Large intestine (tissue), 12 donors: ENCODE measurements around the gene OR8I2. TPM values are rescaled to one million over a fixed set of nuclear protein-coding genes. Genes with fewer than 3 reads are reported as not detected.
"Not testable (repeated sequence)": the region's sequence is repeated elsewhere in the genome, so short reads cannot be mapped to it uniquely, and the experiment has no call there.

ENCODE experiments used
- DNase-seq, 2 donors: peaks; one replicate each; pipeline versions ENCODE4 v3.0.0 to v3.0.0-alpha.2; 2013
- H3K27ac ChIP-seq: one replicate; pipeline ENCODE4 v1.5.1; 2013; ENCODE audit warnings: low read length
- H3K27me3 ChIP-seq: 2 replicates; pipeline ENCODE4 v1.6.1; 2013; ENCODE audit warnings: low read length; ENCODE audit not compliant: control insufficient read depth, insufficient read depth
- H3K36me3 ChIP-seq: 2 replicates; pipeline ENCODE4 v1.6.1; 2013; ENCODE audit warnings: low read length; ENCODE audit not compliant: control insufficient read depth, insufficient read depth
- H3K4me1 ChIP-seq: one replicate; pipeline ENCODE4 v1.6.1; 2013; ENCODE audit warnings: low read length; ENCODE audit not compliant: control insufficient read depth, insufficient read depth
- H3K4me3 ChIP-seq: one replicate; pipeline ENCODE4 v1.5.1; 2013; ENCODE audit warnings: low read length
- H3K9me3 ChIP-seq: one replicate; pipeline ENCODE4 v1.6.1; 2013; ENCODE audit warnings: mild to moderate bottlenecking, low read depth, low read length, moderate library complexity; ENCODE audit not compliant: control insufficient read depth
- WGBS: methylation state at CpG from one replicate; pipeline ENCODE4 v1.1.5; 2013; ENCODE audit warnings: low lambda C conversion rate; ENCODE audit not compliant: insufficient coverage; 5-methylcytosine and 5-hydroxymethylcytosine counted together
- long read RNA-seq, 11 donors: transcript quantifications; one replicate each; lab custom pipeline, GENCODE V29; 2026
- polyA plus RNA-seq: library from polyadenylated mRNA; unstranded; fragments of 120-200 nt; gene quantifications from one replicate; pipeline ENCODE4 v1.2.1, GENCODE V29; 2013

Gene OR8I2
- not detected for polyA plus RNA-seq
- long read RNA-seq, donor 1 = 0 reads
- long read RNA-seq, donor 2 = 0 reads
- long read RNA-seq, donor 3 = 0 reads
- long read RNA-seq, donor 4 = 0 reads
- long read RNA-seq, donor 5 = 0 reads
- long read RNA-seq, donor 6 = 0 reads
- long read RNA-seq, donor 7 = 0 reads
- long read RNA-seq, donor 8 = 0 reads
- long read RNA-seq, donor 9 = 0 reads
- long read RNA-seq, donor 10 = 0 reads
- long read RNA-seq, donor 11 = 0 reads

DNA sequence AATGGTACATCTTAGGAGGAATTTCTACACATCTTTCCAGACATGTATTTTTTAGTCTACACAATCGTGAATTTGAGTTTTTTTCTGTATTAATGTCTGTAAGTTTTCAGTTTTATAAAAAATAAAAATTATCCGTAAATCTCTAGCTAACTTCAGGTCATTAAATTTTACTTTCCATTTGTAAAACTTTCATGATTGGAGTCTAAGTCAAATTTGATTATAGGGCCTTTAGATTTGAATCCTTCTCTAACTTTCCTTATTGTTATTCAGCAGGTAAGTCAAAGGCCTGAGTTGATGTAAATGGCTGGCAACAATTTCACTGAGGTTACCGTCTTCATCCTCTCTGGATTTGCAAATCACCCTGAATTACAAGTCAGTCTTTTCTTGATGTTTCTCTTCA, at the start of gene OR8I2:
Gene OR8I2, plus strand, starts transcription at position 301 of the 400 bp plus-strand sequence. Its CDS starts 0 bp downstream, at position 301.
- WGBS = 43% methylated on average over 2 of the region's 3 CpGs
- Histone ChIP-seq H3K27ac (no peak within 1 kb of the TSS), H3K4me1 (no peaks in the 10 kb centered on the region), H3K4me3 (no peak within 1 kb of the TSS), H3K27me3 (no peaks in the 10 kb centered on the region), H3K9me3 (no peaks in the 10 kb centered on the region), H3K36me3 (no peaks in the 10 kb centered on the region)
- no peak for DNase-seq

DNA sequence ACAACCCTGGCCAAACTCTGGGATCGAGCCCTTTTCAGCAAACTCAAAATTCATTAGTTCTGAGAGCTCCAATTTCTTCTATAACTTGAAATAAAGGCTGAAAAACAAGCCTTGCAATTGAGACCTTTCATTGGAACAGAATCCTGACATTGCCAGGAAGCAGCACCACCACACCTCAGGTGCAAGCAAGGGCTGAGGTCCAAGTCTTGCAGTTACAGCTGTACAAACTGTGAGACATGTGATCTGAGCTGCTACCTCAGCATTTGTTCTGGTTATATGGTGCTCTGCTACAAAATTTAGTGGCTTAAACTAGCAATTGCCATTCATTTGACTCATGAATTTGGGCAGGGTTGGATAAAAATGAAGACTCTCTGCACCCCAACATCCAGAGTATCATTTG, 47.6 kb upstream of the OR8I2 start:
- Histone ChIP-seq H3K36me3 (no peaks in the 10 kb centered on the region), H3K27ac (no peak overlapping the region), H3K4me3 (no peak overlapping the region), H3K4me1 (no peaks in the 10 kb centered on the region), H3K27me3 (no peaks in the 10 kb centered on the region), H3K9me3 (no peaks in the 10 kb centered on the region)
- peak; percentile 9 to 12 for DNase-seq
- no CpG with 5 or more reads among the region's 1 CpG for WGBS

DNA sequence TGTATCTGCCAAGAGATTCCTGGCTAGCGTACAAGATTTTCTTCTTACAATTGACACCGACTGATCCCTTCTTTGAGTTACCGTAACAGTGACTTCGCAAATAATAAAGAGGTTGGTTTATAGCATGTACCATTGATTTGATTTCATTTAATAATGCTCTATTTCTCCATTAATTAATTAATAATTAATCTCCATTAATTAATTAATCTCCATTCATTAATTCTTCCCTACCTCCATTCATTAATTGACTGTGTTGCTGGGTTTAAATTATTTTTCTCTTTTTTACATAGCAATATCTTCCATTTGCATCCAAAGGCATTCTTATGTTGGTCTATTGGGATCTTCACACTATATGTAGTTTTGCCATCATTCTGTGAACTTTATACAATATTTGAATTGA, 44.6 kb upstream of the OR8I2 start:
- no peaks in the 10 kb centered on the region for H3K9me3 ChIP-seq
- no peaks in the 10 kb centered on the region for H3K27me3 ChIP-seq
- 70% methylated on average over 4 of the region's 4 CpGs for WGBS
- H3K36me3 ChIP-seq = no peaks in the 10 kb centered on the region
- no peak overlapping the region for H3K4me3 ChIP-seq
- no peaks in the 10 kb centered on the region for H3K4me1 ChIP-seq
- no peak for DNase-seq
- no peak overlapping the region for H3K27ac ChIP-seq

DNA sequence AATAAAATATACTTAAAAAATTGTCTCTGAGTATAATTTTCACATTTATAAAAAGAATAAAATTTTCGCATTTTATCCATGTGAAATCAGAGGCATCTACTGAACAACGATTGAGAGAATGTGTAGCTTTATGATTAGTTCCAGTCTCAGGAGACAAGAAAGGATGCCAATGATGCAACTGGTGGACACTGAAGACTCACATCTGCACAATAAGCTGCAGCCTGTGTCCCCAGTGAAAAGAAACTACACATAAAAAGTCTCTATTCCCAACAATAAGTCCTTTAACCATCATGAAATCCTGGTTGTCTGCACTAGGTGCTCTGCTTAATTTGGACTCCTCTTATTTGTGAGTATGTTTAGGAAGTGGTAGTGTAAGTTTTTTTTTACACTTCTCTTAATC, 43.6 kb upstream of the OR8I2 start:
- WGBS = 94% methylated on average over 2 of the region's 2 CpGs
- Histone ChIP-seq H3K9me3 (no peaks in the 10 kb centered on the region), H3K4me1 (no peaks in the 10 kb centered on the region)

DNA sequence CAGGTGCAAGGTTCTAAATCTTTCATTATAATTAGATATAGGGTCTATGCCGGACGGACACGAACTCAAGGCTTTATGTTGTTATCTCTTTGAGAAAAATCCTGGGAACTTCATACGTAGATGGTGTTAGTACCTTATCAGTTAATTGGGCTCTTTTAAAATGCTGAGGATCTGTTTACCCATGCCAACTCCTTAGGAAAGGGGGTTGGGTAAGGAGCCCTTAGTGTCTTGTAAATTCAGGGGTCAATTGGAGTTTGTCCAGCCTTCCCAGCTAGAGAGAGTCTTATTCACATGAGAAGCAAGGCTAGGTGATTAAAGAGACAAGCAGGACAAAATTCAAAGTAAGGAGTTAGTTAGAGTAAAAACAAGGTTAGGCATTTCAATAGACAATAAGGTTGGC, 36.7 kb upstream of the OR8I2 start:
- not testable (repeated sequence) for H3K27ac ChIP-seq, DNase-seq, H3K9me3 ChIP-seq, H3K4me1 ChIP-seq, H3K36me3 ChIP-seq, H3K4me3 ChIP-seq, H3K27me3 ChIP-seq
- WGBS = no CpG with 5 or more reads among the region's 4 CpGs

More for the DNA sequence above, 43.6 kb upstream of the OR8I2 start:
- DNase-seq = no peak
- H3K4me3 ChIP-seq = no peak overlapping the region
- no peaks in the 10 kb centered on the region for H3K36me3 ChIP-seq
- no peak overlapping the region for H3K27ac ChIP-seq
- no peaks in the 10 kb centered on the region for H3K27me3 ChIP-seq

DNA sequence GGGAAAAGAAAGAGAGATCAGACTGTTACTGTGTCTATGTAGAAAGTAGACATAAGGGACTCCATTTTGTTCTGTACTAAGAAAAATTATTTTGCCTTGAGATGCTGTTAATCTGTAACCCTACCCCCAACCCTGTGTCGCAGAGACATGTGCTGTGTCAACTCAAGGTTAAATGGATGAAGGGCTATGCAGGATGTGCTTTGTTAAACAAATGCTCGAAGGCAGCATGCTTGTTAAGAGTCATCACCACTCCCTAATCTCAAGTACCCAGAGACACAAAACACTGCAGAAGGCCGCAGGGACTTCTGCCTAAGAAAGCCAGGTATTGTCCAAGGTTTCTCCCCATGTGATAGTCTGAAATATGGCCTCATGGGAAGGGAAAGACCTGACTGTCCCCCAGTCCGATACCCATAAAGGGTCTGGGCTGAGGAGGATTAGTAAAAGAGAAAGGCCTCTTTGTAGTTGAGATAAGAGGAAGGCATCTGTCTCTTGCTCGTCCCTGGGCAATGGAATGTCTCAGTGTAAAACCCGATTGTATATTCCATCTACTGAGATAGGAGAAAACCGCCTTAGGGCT, 35.4 kb upstream of the OR8I2 start:
- H3K27ac ChIP-seq, H3K9me3 ChIP-seq, H3K27me3 ChIP-seq, DNase-seq, H3K36me3 ChIP-seq, H3K4me1 ChIP-seq, H3K4me3 ChIP-seq: not testable (repeated sequence)
- no CpG with 5 or more reads among the region's 7 CpGs for WGBS

DNA sequence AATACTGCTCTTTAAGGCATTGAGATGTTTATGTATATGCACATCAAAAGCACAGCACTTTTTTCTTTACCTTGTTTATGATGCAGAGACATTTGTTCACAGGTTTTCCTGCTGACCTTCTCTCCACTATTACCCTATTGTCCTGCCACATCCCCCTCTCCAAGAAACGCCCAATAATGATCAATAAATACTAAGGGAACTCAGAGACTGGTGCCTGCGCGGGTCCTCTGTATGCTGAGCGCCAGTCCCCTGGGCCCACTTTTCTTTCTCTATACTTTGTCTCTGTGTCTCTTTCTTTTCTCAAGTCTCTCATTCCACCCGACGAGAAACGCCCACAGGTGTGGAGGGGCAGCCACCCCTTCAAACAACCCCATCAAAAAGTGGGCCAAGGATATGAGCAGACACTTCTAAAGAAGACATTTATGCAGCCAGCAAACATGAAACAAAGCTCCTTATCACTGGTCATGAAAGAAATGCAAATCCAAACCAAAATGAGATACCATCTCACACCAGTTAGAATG, 34.8 kb upstream of the OR8I2 start:
- DNase-seq, H3K36me3 ChIP-seq: not testable (repeated sequence)

DNA sequence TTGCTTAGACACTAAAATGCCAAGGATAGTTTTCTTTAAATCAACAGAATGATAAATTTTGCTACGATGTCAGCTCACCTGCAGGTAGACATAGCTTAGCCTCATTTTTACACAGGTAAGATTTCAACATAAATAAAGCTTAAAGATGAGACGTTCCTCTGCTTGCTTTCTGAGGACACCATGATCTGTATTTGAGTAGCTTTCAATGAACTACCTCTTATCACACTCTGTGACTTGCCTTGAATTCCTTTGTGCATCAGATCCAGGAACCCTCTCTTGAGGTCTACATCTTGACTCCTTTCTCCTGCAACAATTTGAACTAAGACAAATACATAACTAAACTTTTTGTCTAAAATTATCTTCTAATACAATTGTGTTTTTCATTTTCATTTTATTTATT, 26.1 kb upstream of the OR8I2 start:
- DNase-seq = peak in 1 of 2 donors; percentile 43
- no peaks in the 10 kb centered on the region for H3K4me1 ChIP-seq
- H3K36me3 ChIP-seq = no peaks in the 10 kb centered on the region
- no peak overlapping the region for H3K27ac ChIP-seq
- no peaks in the 10 kb centered on the region for H3K9me3 ChIP-seq
- no CpG with 5 or more reads among the region's 2 CpGs for WGBS
- H3K27me3 ChIP-seq = no peaks in the 10 kb centered on the region
- H3K4me3 ChIP-seq = no peak overlapping the region

More for the DNA sequence above, 34.8 kb upstream of the OR8I2 start:
- H3K9me3 ChIP-seq, H3K4me1 ChIP-seq, H3K27me3 ChIP-seq, H3K27ac ChIP-seq, H3K4me3 ChIP-seq: not testable (repeated sequence)
- no CpG with 5 or more reads among the region's 7 CpGs for WGBS

DNA sequence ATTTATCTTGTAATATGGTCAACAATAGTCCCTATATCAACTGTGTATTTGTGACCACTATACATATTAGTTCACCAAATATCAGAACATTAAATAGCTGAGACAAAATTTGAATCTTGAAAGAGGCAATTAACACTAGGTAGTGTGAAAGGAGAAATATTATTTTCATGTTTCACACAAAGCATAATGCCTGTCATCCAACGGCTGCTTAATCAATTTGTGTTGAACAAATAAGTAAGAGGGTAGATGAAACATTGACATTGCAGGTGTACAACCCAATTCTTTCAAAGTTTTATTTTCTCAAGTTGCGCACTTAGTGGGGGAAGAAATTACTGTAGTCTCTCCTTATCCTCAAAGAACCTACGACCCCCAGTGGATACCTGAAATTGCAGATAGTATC, 3.4 kb upstream of the OR8I2 start:
- WGBS = 100% methylated on average over 2 of the region's 3 CpGs
- no peak for DNase-seq
- H3K36me3 ChIP-seq = no peaks in the 10 kb centered on the region
- no peaks in the 10 kb centered on the region for H3K9me3 ChIP-seq
- no peak overlapping the region for H3K4me3 ChIP-seq
- no peaks in the 10 kb centered on the region for H3K4me1 ChIP-seq
- no peak overlapping the region for H3K27ac ChIP-seq
- no peaks in the 10 kb centered on the region for H3K27me3 ChIP-seq

DNA sequence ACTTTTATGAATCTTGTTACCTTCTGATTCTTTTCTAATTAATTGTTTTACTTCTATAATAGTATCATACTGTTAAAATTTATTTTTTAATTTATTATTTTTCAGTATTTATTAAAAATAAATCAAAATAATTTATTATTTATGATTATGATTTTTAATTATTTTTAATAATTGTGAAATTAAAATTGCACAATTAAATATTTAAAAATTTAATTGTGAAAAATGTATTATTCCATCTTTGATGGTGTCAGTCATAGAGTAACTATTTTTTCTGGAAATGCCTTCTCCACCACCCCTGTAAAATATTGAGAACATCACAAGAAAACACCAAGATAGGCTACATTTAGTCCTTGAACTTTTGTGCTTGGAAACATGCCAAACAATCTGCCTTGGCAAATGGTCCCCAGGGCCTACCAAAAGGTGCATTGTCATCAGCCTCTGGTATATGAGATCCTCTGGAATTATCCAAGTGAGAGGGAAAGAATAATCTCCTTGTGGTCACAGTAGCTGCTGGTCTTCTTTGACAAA, 10.2 kb downstream of the OR8I2 start, which contains the start of gene OR8H2:
Gene OR8H2, plus strand, starts transcription at position 478 of the 528 bp plus-strand sequence. CDS start 1,356 bp downstream, outside the sequence.
- Histone ChIP-seq H3K4me1 (no peaks in the 10 kb centered on the region), H3K4me3 (no peak within 1 kb of the TSS), H3K27ac (no peak within 1 kb of the TSS), H3K9me3 (no peaks in the 10 kb centered on the region), H3K27me3 (no peaks in the 10 kb centered on the region), H3K36me3 (no peaks in the 10 kb centered on the region)
- DNase-seq = no peak
